HepG2 (cell line): ENCODE data around the gene TLCD3A. TPM values are rescaled to one million over a fixed set of nuclear protein-coding genes. Genes with fewer than 3 reads are reported as not detected.

ENCODE experiments used
- AGO2 ChIP-seq: fragments of 200-400 bp; formaldehyde crosslinking; optimal IDR thresholded peaks from 2 replicates; pipeline ENCODE3; 2017; ENCODE audit warnings: mild to moderate bottlenecking, low read depth, low read length, moderate library complexity
- CBFB ChIP-seq: sonication (generic); formaldehyde crosslinking; IDR thresholded peaks from 2 replicates; pipeline ENCODE4 v1.4.0; 2020; ENCODE audit warnings: missing genetic modification reagents
- DNMT3B ChIP-seq: conservative IDR thresholded peaks from 2 replicates; pipeline ENCODE4 v1.6.1; 2016; ENCODE audit warnings: missing biosample characterization, control low read depth
- FOXK2 ChIP-seq: fragments of 450-650 bp; IDR thresholded peaks from 2 replicates; pipeline ENCODE4 v1.6.1; 2016
- IRX3 ChIP-seq: sonication (generic); formaldehyde crosslinking; IDR thresholded peaks from 2 replicates; pipeline ENCODE4 v1.8.1; 2023; ENCODE audit warnings: mild to moderate bottlenecking, low read depth, missing genetic modification reagents, borderline replicate concordance
- KDM2A ChIP-seq: sonication (generic); formaldehyde crosslinking; IDR thresholded peaks from 2 replicates; pipeline ENCODE4 v1.4.0; 2020; ENCODE audit warnings: low read depth, missing genetic modification reagents, borderline replicate concordance
- KDM4B ChIP-seq: sonication (generic); formaldehyde crosslinking; IDR thresholded peaks from 2 replicates; pipeline ENCODE4 v1.4.0; 2020; ENCODE audit warnings: missing genetic modification reagents
- NBN ChIP-seq: fragments of 450-650 bp; conservative IDR thresholded peaks from 2 replicates; pipeline ENCODE4 v1.6.1; 2017
- NFATC3 ChIP-seq: sonication (generic); formaldehyde crosslinking; IDR thresholded peaks from 2 replicates; pipeline ENCODE4 v1.5.1; 2020; ENCODE audit warnings: mild to moderate bottlenecking, missing genetic modification reagents
- PHF5A ChIP-seq: IDR thresholded peaks from one replicate; pipeline ENCODE4 v1.6.1; 2018; ENCODE audit warnings: low read depth, missing genetic modification reagents; ENCODE audit not compliant: unreplicated experiment
- SNAPC2 ChIP-seq: sonication (generic); formaldehyde crosslinking; IDR thresholded peaks from 2 replicates; pipeline ENCODE4 v1.8.1; 2022; ENCODE audit warnings: mild to moderate bottlenecking, missing genetic modification reagents
- SRSF1 ChIP-seq: fragments of 200-400 bp; formaldehyde crosslinking; optimal IDR thresholded peaks from 2 replicates; pipeline ENCODE3; 2017; ENCODE audit warnings: mild to moderate bottlenecking, low read depth, low read length, moderate library complexity
- ZFY ChIP-seq: sonication (generic); formaldehyde crosslinking; IDR thresholded peaks from 2 replicates; pipeline ENCODE4 v1.4.0; 2020; ENCODE audit warnings: missing genetic modification reagents
- ZNF501 ChIP-seq: sonication (generic); formaldehyde crosslinking; IDR thresholded peaks from 2 replicates; pipeline ENCODE4 v1.5.1; 2020; ENCODE audit warnings: mild to moderate bottlenecking, moderate library complexity, missing genetic modification reagents
- ZSCAN20 ChIP-seq: sonication (generic); formaldehyde crosslinking; IDR thresholded peaks from 2 replicates; pipeline ENCODE4 v1.4.0; 2020; ENCODE audit warnings: missing genetic modification reagents, mild to moderate bottlenecking, borderline replicate concordance
- ZSCAN21 ChIP-seq: sonication (generic); formaldehyde crosslinking; IDR thresholded peaks from 2 replicates; pipeline ENCODE4 v1.8.0; 2022; ENCODE audit warnings: mild to moderate bottlenecking, missing genetic modification reagents, moderate library complexity, borderline replicate concordance
- polyA plus RNA-seq, 8 experiments: library from polyadenylated mRNA; depleted of rRNA in 3 of 8; stranded (reverse) in 7 of 8; unstranded in 1 of 8; fragments of >200 nt; fragmentation: Illumina TruSeq in 4 of 8; extraction: Trizol in 4 of 8; gene quantifications; 2 replicates each; pipeline versions ENCODE4 v1.2.1 to v1.2.3, GENCODE V29; 2011 to 2016; ENCODE audit warnings: low read depth in 4 of 8, missing spikeins in 1 of 8, mixed read lengths in 1 of 8; ENCODE audit not compliant: insufficient read depth in 1 of 8
- total RNA-seq, 5 experiments: library from RNA; depleted of rRNA; stranded (reverse); fragments of >200 nt; fragmentation: Illumina TruSeq; extraction: Trizol; gene quantifications; 2 replicates each; pipeline ENCODE4 v1.2.3, GENCODE V29; 2016; ENCODE audit warnings: low read depth in 1 of 5
- TF ChIP-seq, protein P1 (sequence below): sonication (generic); formaldehyde crosslinking; IDR thresholded peaks from 2 replicates; pipeline ENCODE4 v1.9.0; 2021; ENCODE audit warnings: missing genetic modification reagents, borderline replicate concordance
- TF ChIP-seq, protein P2 (sequence below): sonication (generic); formaldehyde crosslinking; IDR thresholded peaks from 2 replicates; pipeline ENCODE4 v1.4.0; 2020; ENCODE audit warnings: missing genetic modification reagents, borderline replicate concordance
- TF ChIP-seq, protein P3 (sequence below): IDR thresholded peaks from 2 replicates; pipeline ENCODE4 v1.6.1; 2016; ENCODE audit warnings: control low read depth
- TF ChIP-seq, protein P4 (sequence below): sonication (generic); formaldehyde crosslinking; IDR thresholded peaks from 2 replicates; pipeline ENCODE4 v1.5.0; 2020; ENCODE audit warnings: mild to moderate bottlenecking, missing genetic modification reagents

TLCD3A gene
- total and polyA plus RNA-seq, 2 of the 13 experiments (the other 11 are each of a cell fraction or from before 2014, with no cell fraction given) = 25.2 to 46.6 TPM

DNA sequence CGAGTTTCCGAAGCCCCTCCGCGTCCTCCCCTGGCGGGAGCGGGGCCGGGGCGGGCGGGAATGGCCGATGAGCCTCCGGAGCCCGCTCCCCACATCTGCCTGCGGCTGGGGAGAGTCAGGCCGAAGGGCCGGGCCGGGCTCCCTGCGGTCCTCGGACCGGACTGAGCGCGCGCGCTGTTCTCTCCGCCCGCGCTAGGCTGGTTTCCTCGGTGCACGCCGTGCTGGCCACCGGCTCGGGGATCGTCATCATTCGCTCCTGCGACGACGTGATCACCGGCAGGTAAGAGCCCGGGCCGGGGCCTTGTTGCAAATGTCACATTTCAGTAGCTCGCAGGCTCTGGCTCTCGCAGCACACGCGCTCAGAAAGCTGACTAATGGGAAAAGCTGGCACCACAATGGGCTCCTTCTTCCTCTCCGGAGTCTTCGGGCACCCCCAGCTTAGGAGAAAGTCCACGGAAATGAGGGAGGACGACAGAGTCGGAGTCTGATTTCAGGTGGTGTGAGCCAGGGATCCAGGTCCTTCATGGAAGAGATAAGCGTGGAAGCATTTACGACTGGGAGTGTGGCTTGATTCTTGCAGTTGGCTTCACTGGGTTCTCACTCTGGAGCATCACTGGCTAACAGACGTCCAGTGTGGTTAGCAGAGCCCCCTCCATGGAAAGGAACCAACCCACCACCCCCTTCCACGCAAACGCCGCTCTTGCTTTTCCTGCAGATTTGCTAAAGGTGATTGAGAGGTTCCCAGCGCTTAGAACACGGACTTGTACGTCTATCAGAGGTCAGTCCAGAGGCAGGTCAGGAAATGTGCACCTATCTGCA, 715 bp downstream of the TLCD3A start (continued):
- TF ChIP-seq, protein P1, sequence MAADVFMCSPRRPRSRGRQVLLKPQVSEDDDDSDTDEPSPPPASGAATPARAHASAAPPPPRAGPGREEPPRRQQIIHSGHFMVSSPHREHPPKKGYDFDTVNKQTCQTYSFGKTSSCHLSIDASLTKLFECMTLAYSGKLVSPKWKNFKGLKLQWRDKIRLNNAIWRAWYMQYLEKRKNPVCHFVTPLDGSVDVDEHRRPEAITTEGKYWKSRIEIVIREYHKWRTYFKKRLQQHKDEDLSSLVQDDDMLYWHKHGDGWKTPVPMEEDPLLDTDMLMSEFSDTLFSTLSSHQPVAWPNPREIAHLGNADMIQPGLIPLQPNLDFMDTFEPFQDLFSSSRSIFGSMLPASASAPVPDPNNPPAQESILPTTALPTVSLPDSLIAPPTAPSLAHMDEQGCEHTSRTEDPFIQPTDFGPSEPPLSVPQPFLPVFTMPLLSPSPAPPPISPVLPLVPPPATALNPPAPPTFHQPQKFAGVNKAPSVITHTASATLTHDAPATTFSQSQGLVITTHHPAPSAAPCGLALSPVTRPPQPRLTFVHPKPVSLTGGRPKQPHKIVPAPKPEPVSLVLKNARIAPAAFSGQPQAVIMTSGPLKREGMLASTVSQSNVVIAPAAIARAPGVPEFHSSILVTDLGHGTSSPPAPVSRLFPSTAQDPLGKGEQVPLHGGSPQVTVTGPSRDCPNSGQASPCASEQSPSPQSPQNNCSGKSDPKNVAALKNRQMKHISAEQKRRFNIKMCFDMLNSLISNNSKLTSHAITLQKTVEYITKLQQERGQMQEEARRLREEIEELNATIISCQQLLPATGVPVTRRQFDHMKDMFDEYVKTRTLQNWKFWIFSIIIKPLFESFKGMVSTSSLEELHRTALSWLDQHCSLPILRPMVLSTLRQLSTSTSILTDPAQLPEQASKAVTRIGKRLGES = no peak
- TF ChIP-seq IRX3 (CRISPR knock-in tag) (no peak), ZNF501 (CRISPR knock-in tag) (peak; percentile 72), DNMT3B (no peak), ZSCAN21 (no peak), SRSF1 (peak; percentile 7), KDM2A (CRISPR knock-in tag) (peak; percentile 44; the same call in 1 of the 2 replicates), ZSCAN20 (CRISPR knock-in tag) (peak; percentile 46; the same call in 1 of the 2 replicates), SNAPC2 (CRISPR knock-in tag) (no peak), NBN (no peak), KDM4B (no peak), PHF5A (no peak), NFATC3 (CRISPR knock-in tag) (no peak), AGO2 (peak; percentile 71), CBFB (no peak), ZFY (CRISPR knock-in tag) (peak; percentile 13), FOXK2 (no peak)
- TF ChIP-seq, protein P2, sequence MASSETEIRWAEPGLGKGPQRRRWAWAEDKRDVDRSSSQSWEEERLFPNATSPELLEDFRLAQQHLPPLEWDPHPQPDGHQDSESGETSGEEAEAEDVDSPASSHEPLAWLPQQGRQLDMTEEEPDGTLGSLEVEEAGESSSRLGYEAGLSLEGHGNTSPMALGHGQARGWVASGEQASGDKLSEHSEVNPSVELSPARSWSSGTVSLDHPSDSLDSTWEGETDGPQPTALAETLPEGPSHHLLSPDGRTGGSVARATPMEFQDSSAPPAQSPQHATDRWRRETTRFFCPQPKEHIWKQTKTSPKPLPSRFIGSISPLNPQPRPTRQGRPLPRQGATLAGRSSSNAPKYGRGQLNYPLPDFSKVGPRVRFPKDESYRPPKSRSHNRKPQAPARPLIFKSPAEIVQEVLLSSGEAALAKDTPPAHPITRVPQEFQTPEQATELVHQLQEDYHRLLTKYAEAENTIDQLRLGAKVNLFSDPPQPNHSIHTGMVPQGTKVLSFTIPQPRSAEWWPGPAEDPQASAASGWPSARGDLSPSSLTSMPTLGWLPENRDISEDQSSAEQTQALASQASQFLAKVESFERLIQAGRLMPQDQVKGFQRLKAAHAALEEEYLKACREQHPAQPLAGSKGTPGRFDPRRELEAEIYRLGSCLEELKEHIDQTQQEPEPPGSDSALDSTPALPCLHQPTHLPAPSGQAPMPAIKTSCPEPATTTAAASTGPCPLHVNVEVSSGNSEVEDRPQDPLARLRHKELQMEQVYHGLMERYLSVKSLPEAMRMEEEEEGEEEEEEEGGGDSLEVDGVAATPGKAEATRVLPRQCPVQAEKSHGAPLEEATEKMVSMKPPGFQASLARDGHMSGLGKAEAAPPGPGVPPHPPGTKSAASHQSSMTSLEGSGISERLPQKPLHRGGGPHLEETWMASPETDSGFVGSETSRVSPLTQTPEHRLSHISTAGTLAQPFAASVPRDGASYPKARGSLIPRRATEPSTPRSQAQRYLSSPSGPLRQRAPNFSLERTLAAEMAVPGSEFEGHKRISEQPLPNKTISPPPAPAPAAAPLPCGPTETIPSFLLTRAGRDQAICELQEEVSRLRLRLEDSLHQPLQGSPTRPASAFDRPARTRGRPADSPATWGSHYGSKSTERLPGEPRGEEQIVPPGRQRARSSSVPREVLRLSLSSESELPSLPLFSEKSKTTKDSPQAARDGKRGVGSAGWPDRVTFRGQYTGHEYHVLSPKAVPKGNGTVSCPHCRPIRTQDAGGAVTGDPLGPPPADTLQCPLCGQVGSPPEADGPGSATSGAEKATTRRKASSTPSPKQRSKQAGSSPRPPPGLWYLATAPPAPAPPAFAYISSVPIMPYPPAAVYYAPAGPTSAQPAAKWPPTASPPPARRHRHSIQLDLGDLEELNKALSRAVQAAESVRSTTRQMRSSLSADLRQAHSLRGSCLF (CRISPR knock-in tag) = no peak
- TF ChIP-seq, protein P3, sequence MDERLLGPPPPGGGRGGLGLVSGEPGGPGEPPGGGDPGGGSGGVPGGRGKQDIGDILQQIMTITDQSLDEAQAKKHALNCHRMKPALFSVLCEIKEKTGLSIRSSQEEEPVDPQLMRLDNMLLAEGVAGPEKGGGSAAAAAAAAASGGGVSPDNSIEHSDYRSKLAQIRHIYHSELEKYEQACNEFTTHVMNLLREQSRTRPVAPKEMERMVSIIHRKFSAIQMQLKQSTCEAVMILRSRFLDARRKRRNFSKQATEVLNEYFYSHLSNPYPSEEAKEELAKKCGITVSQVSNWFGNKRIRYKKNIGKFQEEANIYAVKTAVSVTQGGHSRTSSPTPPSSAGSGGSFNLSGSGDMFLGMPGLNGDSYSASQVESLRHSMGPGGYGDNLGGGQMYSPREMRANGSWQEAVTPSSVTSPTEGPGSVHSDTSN (CRISPR knock-in tag) = no peak
- TF ChIP-seq, protein P4, sequence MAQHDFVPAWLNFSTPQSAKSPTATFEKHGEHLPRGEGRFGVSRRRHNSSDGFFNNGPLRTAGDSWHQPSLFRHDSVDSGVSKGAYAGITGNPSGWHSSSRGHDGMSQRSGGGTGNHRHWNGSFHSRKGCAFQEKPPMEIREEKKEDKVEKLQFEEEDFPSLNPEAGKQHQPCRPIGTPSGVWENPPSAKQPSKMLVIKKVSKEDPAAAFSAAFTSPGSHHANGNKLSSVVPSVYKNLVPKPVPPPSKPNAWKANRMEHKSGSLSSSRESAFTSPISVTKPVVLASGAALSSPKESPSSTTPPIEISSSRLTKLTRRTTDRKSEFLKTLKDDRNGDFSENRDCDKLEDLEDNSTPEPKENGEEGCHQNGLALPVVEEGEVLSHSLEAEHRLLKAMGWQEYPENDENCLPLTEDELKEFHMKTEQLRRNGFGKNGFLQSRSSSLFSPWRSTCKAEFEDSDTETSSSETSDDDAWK (CRISPR knock-in tag) = no peak
